OCI-LY3 (cell line): ENCODE measurements around the gene SRGAP2B.
"Not testable (repeated sequence)": the region's sequence is repeated elsewhere in the genome, so short reads cannot be mapped to it uniquely, and the experiment has no call there.

Source experiments
- EZH2phosphoT487 ChIP-seq: fragments of 200-600 bp; shearing (Covaris generic); IDR thresholded peaks from 2 replicates; pipeline ENCODE4 v1.6.1; 2018; ENCODE audit warnings: antibody characterized with exemption, mixed run types, low read depth
- TF ChIP-seq, protein P1 (sequence below): fragments of 200-600, 300-600 bp; sonication (generic); IDR thresholded peaks from 2 replicates; pipeline ENCODE4 v1.5.1; 2014; ENCODE audit warnings: antibody characterized with exemption, low read length, low read depth

- not testable (repeated sequence) for TF ChIP-seq EZH2phosphoT487
- TF ChIP-seq, protein P1, sequence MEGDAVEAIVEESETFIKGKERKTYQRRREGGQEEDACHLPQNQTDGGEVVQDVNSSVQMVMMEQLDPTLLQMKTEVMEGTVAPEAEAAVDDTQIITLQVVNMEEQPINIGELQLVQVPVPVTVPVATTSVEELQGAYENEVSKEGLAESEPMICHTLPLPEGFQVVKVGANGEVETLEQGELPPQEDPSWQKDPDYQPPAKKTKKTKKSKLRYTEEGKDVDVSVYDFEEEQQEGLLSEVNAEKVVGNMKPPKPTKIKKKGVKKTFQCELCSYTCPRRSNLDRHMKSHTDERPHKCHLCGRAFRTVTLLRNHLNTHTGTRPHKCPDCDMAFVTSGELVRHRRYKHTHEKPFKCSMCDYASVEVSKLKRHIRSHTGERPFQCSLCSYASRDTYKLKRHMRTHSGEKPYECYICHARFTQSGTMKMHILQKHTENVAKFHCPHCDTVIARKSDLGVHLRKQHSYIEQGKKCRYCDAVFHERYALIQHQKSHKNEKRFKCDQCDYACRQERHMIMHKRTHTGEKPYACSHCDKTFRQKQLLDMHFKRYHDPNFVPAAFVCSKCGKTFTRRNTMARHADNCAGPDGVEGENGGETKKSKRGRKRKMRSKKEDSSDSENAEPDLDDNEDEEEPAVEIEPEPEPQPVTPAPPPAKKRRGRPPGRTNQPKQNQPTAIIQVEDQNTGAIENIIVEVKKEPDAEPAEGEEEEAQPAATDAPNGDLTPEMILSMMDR = not testable (repeated sequence)
Measured at GRCh38 chr1:145115587-145116493, 20.7 kb upstream of the SRGAP2B start.
